GM19351 (cell line): Measurements from ENCODE around the gene PI4K2B.
"Not testable (repeated sequence)": the region's sequence is repeated elsewhere in the genome, so short reads cannot be mapped to it uniquely, and the experiment has no call there.

Source experiments
- ATAC-seq: cut with Tn5 transposase; IDR thresholded peaks from one replicate; pipeline ENCODE4 v1.9.1; 2021; ENCODE audit warnings: mild to moderate bottlenecking, moderate library complexity; ENCODE audit not compliant: unreplicated experiment

The PI4K2B gene

GRCh38 chr4:25240754-25241210 is 6.9 kb downstream of the PI4K2B start:
- peak; percentile 54 for ATAC-seq

- ATAC-seq = not testable (repeated sequence)
Observed at GRCh38 chr4:25242195-25242594, 8.4 kb downstream of the PI4K2B start.

GRCh38 chr4:25245181-25245580 is 11.3 kb downstream of the PI4K2B start:
- ATAC-seq = no peak

GRCh38 chr4:25246680-25247611 is 13.1 kb downstream of the PI4K2B start:
- ATAC-seq = no peak

- ATAC-seq = not testable (repeated sequence)
Observed at GRCh38 chr4:25248875-25249274, 15.0 kb downstream of the PI4K2B start.

- ATAC-seq = not testable (repeated sequence)
Observed at GRCh38 chr4:25249494-25249893, 15.7 kb downstream of the PI4K2B start.

- ATAC-seq = peak; percentile 30
Observed at GRCh38 chr4:25252230-25253070, 18.6 kb downstream of the PI4K2B start.

GRCh38 chr4:25253071-25253445 is 19.2 kb downstream of the PI4K2B start:
- peak; percentile 60 for ATAC-seq

GRCh38 chr4:25253786-25254185 is 20.0 kb downstream of the PI4K2B start:
- ATAC-seq = not testable (repeated sequence)

- no peak for ATAC-seq
Observed at GRCh38 chr4:25258980-25259578, 25.2 kb downstream of the PI4K2B start.

- ATAC-seq = no peak
Observed at GRCh38 chr4:25271866-25272265, 38.0 kb downstream of the PI4K2B start.

- ATAC-seq = no peak
Observed at GRCh38 chr4:25280210-25280609, 46.4 kb downstream of the PI4K2B start.

GRCh38 chr4:25283948-25284347 is 50.1 kb downstream of the PI4K2B start:
- ATAC-seq = no peak

GRCh38 chr4:25284466-25284865 is 50.6 kb downstream of the PI4K2B start:
- ATAC-seq = no peak

GRCh38 chr4:25290490-25291067 is 56.7 kb downstream of the PI4K2B start:
- no peak for ATAC-seq

- no peak for ATAC-seq
Observed at GRCh38 chr4:25291158-25291733, 57.4 kb downstream of the PI4K2B start.

GRCh38 chr4:25297528-25298242 is 63.9 kb downstream of the PI4K2B start:
- peak; percentile 67 for ATAC-seq

- ATAC-seq = no peak
Observed at GRCh38 chr4:25299476-25300203, 65.8 kb downstream of the PI4K2B start.

GRCh38 chr4:25301471-25301870 is 67.6 kb downstream of the PI4K2B start:
- no peak for ATAC-seq
